K562 (cell line): Measurements from ENCODE around the gene CNOT4. TPM values are rescaled to one million over a fixed set of nuclear protein-coding genes. Genes with fewer than 3 reads are reported as not detected.

ENCODE experiments used
- ATAC-seq: fragments of 200-7000 bp; cut with Tn5 transposase; 3 replicates; pipeline ENCODE4 v1.9.1; 2020; ENCODE audit warnings: moderate library complexity
- BruUV-seq: library from RNA; stranded (reverse); fragments of 400-500 nt; replicated peaks from 2 replicates; lab custom pipeline; 2021; lab: Mats Ljungman, UMichigan
- CTCF ChIA-PET: fragments of 300-600 bp; formaldehyde crosslinking; extraction: SDS; loops from one replicate; lab custom pipeline; 2021; ENCODE audit warnings: low intra/inter-chr PET ratio; lab: Yijun Ruan, JAX
- POLR2A ChIA-PET: fragments of 300-600, 350-650 bp; sonication (Branson Sonifier 250); formaldehyde crosslinking; extraction: SDS; loops from one replicate; lab custom pipeline; 2021; ENCODE audit warnings: antibody characterized with exemption, inconsistent platforms; lab: Yijun Ruan, JAX
- DNase-seq, 4 experiments: peaks; one replicate each; pipeline versions ENCODE4 v3.0.0 to v3.0.0-alpha.2; 2011 to 2018; ENCODE audit warnings: low spot score in 3 of 4, mixed read lengths in 3 of 4; ENCODE audit errors: extremely low read depth in 1 of 4
- FAIRE-seq: peaks from 2 replicates; lab custom pipeline; 2011; peaks lifted over from hg19 to GRCh38; lab: Jason Lieb, UNC
- H2AFZ ChIP-seq: 2 replicates; pipeline ENCODE4 v1.6.0; 2011; ENCODE audit warnings: low read depth, low read length, control low read depth, inconsistent platforms
- H3K27ac ChIP-seq: fragments of 200-600 bp; 3 replicates; pipeline ENCODE4 v1.8.0; 2011; ENCODE audit warnings: low read depth, mild to moderate bottlenecking, control low read depth, inconsistent platforms, low read length, moderate library complexity, mixed read lengths; ENCODE audit errors: extremely low read depth
- H3K27me3 ChIP-seq, 2 experiments: fragments of 300-600 bp in 1 of 2; 2 replicates in 1 of 2; 3 replicates in 1 of 2; pipeline versions ENCODE4 v1.6.0 to v1.8.0; 2011; ENCODE audit warnings: inconsistent platforms in 2 of 2, low read length in 2 of 2, mild to moderate bottlenecking in 1 of 2, mixed read lengths in 1 of 2, moderate library complexity in 1 of 2; ENCODE audit not compliant: control insufficient read depth in 2 of 2, insufficient read depth in 2 of 2
- H3K36me3 ChIP-seq: fragments of 300-600 bp; 3 replicates; pipeline ENCODE4 v1.8.0; 2011; ENCODE audit warnings: mild to moderate bottlenecking, low read length, inconsistent platforms; ENCODE audit not compliant: control insufficient read depth, insufficient read depth
- H3K4me1 ChIP-seq, 2 experiments: fragments of 200-600 bp in 1 of 2; replicated peaks in 1 of 2; 2 replicates in 1 of 2; 3 replicates in 1 of 2; pipeline versions ENCODE4 v1.5.1 to v1.8.0; 2011; ENCODE audit warnings: inconsistent platforms in 2 of 2, low read length in 2 of 2, mild to moderate bottlenecking in 1 of 2, mixed read lengths in 1 of 2, moderate library complexity in 1 of 2; ENCODE audit not compliant: control insufficient read depth in 2 of 2, insufficient read depth in 2 of 2
- H3K4me2 ChIP-seq: 2 replicates; pipeline ENCODE4 v1.6.1; 2011; ENCODE audit warnings: low read length, control low read depth, inconsistent platforms, mixed read lengths; ENCODE audit not compliant: insufficient read depth
- H3K4me3 ChIP-seq: fragments of 200-600 bp; sonication (generic), shearing (Covaris generic); 2 replicates; pipeline ENCODE4 v1.5.1; 2016; ENCODE audit warnings: control low read depth, inconsistent platforms
- H3K79me2 ChIP-seq: fragments of 200-600 bp; 3 replicates; pipeline ENCODE4 v1.8.0; 2011; ENCODE audit warnings: low read length, inconsistent platforms; ENCODE audit not compliant: control insufficient read depth, insufficient read depth
- H3K9ac ChIP-seq, 2 experiments: 2 replicates each; pipeline versions ENCODE4 v1.6.0 to v1.6.1; 2011; ENCODE audit warnings: low read depth in 2 of 2, low read length in 2 of 2, control low read depth in 1 of 2, inconsistent platforms in 1 of 2, mild to moderate bottlenecking in 1 of 2, mixed read lengths in 1 of 2; ENCODE audit not compliant: insufficient read depth in 1 of 2
- H3K9me1 ChIP-seq: one replicate; pipeline ENCODE4 v1.6.0; 2011; ENCODE audit warnings: inconsistent platforms, mild to moderate bottlenecking, low read length, moderate library complexity; ENCODE audit not compliant: control insufficient read depth, insufficient read depth
- H3K9me3 ChIP-seq: replicated peaks from 2 replicates; pipeline ENCODE4 v1.5.1; 2011; ENCODE audit warnings: low read depth, low read length, inconsistent platforms; ENCODE audit not compliant: control insufficient read depth, insufficient read depth
- H4K20me1 ChIP-seq: replicated peaks from 2 replicates; pipeline ENCODE4 v1.6.1; 2011; ENCODE audit warnings: low read length, inconsistent platforms, mixed read lengths; ENCODE audit not compliant: control insufficient read depth, insufficient read depth
- ARID1B ChIP-seq: fragments of 450-650 bp; IDR thresholded peaks from 2 replicates; pipeline ENCODE4 v1.6.1; 2016; ENCODE audit warnings: antibody characterized with exemption, mild to moderate bottlenecking, inconsistent platforms
- ARNT ChIP-seq, 2 experiments: fragments of 450-650 bp; IDR thresholded peaks; 2 replicates each; pipeline ENCODE4 v1.6.1; 2016; ENCODE audit warnings: mild to moderate bottlenecking in 1 of 2
- FOXJ3 ChIP-seq: sonication (generic); formaldehyde crosslinking; IDR thresholded peaks from 2 replicates; pipeline ENCODE4 v1.4.0; 2020; ENCODE audit warnings: mild to moderate bottlenecking, missing genetic modification reagents
- LARP7 ChIP-seq: fragments of 450-650 bp; IDR thresholded peaks from 2 replicates; pipeline ENCODE4 v1.6.1; 2016
- MTA1 ChIP-seq: fragments of 450-650 bp; IDR thresholded peaks from 2 replicates; pipeline ENCODE4 v1.6.1; 2017; ENCODE audit warnings: borderline replicate concordance
- NELFE ChIP-seq: IDR thresholded peaks from 2 replicates; pipeline ENCODE4 v1.6.1; 2011; ENCODE audit warnings: mild to moderate bottlenecking; ENCODE audit not compliant: insufficient read depth, insufficient read length
- NFYB ChIP-seq: IDR thresholded peaks from 2 replicates; pipeline ENCODE4 v1.6.1; 2011; ENCODE audit warnings: mild to moderate bottlenecking, moderate library complexity; ENCODE audit not compliant: insufficient read length; ENCODE audit errors: extremely low read depth
- RFX1 ChIP-seq: fragments of 450-650 bp; IDR thresholded peaks from 2 replicates; pipeline ENCODE4 v1.6.1; 2016; ENCODE audit warnings: mild to moderate bottlenecking, moderate library complexity
- STAT5B ChIP-seq: fragments of 250-450 bp; sonication (Bioruptor Pico); IDR thresholded peaks from 2 replicates; pipeline ENCODE4 v1.8.0; 2021; ENCODE audit warnings: mild to moderate bottlenecking, inconsistent platforms
- TAL1 ChIP-seq: fragments of 450-650 bp; IDR thresholded peaks from 2 replicates; pipeline ENCODE4 v1.6.1; 2016; ENCODE audit warnings: mild to moderate bottlenecking
- ZC3H11A ChIP-seq: IDR thresholded peaks from 2 replicates; pipeline ENCODE4 v1.6.1; 2012; ENCODE audit warnings: low read depth, low read length, improper control_type of control experiment
- ZNF263 ChIP-seq: sonication (generic); formaldehyde crosslinking; IDR thresholded peaks from 2 replicates; pipeline ENCODE4 v1.8.0; 2022; ENCODE audit warnings: mild to moderate bottlenecking, missing genetic modification reagents, borderline replicate concordance
- WGBS: fragments of 100-300 bp; shearing (Covaris generic); methylation state at CpG from one replicate; pipeline ENCODE4 v1.1.6; 2016; ENCODE audit warnings: low coverage, mixed read lengths; ENCODE audit not compliant: insufficient coverage; ENCODE audit errors: missing lambda C conversion rate; 5-methylcytosine and 5-hydroxymethylcytosine counted together
- in situ Hi-C: fragments of 300-500 bp; cut with MboI; formaldehyde crosslinking; loops from 4 replicates; pipeline ENCODE4 v1.15.0; 2018; ENCODE audit warnings: inconsistent platforms, mixed read lengths
- intact Hi-C: fragments of 100-400 bp; cut with micrococcal nuclease; formaldehyde crosslinking; loops from 2 replicates; pipeline ENCODE4 v1.14.2; 2022
- polyA plus RNA-seq, 8 experiments: library from polyadenylated mRNA; depleted of rRNA in 4 of 8; stranded (reverse) in 5 of 8; unstranded in 3 of 8; fragments of >200 nt; fragmentation: Nextera tagmentation in 2 of 8; fragmentation: Illumina TruSeq in 1 of 8; extraction: Ambion mirVana in 2 of 8; extraction: Trizol in 1 of 8; gene quantifications; 2 replicates each; pipeline versions ENCODE4 v1.2.1 to v1.2.3, GENCODE V29; 2011 to 2014; ENCODE audit warnings: inconsistent platforms in 1 of 8, missing spikeins in 1 of 8
- total RNA-seq, 7 experiments: library from RNA; depleted of rRNA in 6 of 7; stranded (reverse); fragments of >200 nt in 6 of 7; fragmentation: Illumina TruSeq in 2 of 7; extraction: Trizol in 2 of 7; gene quantifications; 2 replicates each; pipeline versions ENCODE4 v1.2.1 to v1.2.3, GENCODE V29; 2011 to 2021; ENCODE audit warnings: low replicate concordance in 1 of 7
- TF ChIP-seq, protein P1 (sequence below): fragments of 450-650 bp; IDR thresholded peaks from 2 replicates; pipeline ENCODE4 v1.6.1; 2018; ENCODE audit not compliant: partially characterized antibody
- TF ChIP-seq, protein P2 (sequence below): fragments of 450-650 bp; IDR thresholded peaks from 2 replicates; pipeline ENCODE4 v1.6.1; 2018; ENCODE audit warnings: mild to moderate bottlenecking, low read depth; ENCODE audit not compliant: partially characterized antibody

CNOT4 gene
- total and polyA plus RNA-seq, 9 of the 15 experiments (the other 6 are each of a cell fraction or from before 2014, with no cell fraction given): 8.6 to 24.1 (median 15.4) TPM

DNA sequence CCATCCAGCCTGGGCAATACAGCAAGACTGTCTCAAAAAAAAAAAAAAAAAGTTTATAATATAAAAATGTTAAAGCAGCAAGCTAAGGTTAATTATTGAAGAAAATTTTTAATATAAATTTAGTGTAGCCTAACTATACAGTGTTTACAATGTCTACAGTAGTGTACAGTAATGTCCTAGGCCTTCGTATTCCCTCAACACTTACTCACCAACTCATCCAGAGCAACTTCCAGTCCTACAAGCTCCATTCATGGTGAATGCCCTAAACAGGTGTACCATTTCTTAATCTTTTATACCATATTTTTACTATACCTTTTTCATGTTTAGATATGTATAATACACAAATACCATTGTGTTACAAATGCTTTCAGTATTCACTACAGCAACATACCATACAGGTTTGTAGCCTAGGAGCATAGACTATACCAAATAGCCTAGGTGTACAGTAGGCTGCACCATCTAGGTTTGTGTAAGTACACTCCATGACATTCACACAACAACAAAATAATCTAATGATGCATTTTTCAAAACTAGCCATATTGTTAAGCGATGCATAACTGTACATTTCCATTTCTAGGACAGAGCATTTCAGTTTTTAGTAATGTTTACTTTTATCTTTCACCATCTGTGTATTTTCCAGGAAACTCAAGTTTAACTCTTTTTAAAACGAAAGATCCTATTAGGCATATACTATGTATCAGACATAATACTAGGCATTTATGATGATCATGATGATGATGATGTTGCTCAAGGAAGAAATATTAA, 43.3 kb downstream of the CNOT4 start:
- CTCF ChIA-PET: no interaction called here
- H3K27ac ChIP-seq: no peak overlapping the region
- peaks cover 3 to 8% of the 10 kb centered on the region in 2 experiments; a peak in 4 of 5 replicates for H3K4me1 ChIP-seq
- H3K9me3 ChIP-seq: no peaks in the 10 kb centered on the region
- H3K27me3 ChIP-seq: no peaks in the 10 kb centered on the region
- H3K79me2 ChIP-seq: peaks cover 63% of the 10 kb centered on the region
- 38% methylated on average over 3 of the region's 3 CpGs for WGBS
- no peak overlapping the region for H3K4me2 ChIP-seq
- H3K4me3 ChIP-seq: no peak overlapping the region
- POLR2A ChIA-PET: interaction anchor here (0.6 to 2.4 kb wide), 6 partner anchors 8 to 44 kb away, joined by 3 to 6 read pairs (median 4); no protein-coding TSS in a partner anchor
- no peak for DNase-seq
- ATAC-seq: peak; percentile 69
- TF ChIP-seq TAL1 (no peak), ARID1B (peak; percentile 15; the same call in 1 of the 2 replicates), ZNF263 (CRISPR knock-in tag) (no peak), ZC3H11A (no peak), STAT5B (no peak), FOXJ3 (no peak), MTA1 (no peak), NELFE (no peak), ARNT (IDR thresholded peaks at IDR 0.05) (no peak), RFX1 (0 out of 2 replicates have a peak, but pooled peaks have one; percentile 6), LARP7 (no peak), NFYB (no peak)
- TF ChIP-seq, protein P1, sequence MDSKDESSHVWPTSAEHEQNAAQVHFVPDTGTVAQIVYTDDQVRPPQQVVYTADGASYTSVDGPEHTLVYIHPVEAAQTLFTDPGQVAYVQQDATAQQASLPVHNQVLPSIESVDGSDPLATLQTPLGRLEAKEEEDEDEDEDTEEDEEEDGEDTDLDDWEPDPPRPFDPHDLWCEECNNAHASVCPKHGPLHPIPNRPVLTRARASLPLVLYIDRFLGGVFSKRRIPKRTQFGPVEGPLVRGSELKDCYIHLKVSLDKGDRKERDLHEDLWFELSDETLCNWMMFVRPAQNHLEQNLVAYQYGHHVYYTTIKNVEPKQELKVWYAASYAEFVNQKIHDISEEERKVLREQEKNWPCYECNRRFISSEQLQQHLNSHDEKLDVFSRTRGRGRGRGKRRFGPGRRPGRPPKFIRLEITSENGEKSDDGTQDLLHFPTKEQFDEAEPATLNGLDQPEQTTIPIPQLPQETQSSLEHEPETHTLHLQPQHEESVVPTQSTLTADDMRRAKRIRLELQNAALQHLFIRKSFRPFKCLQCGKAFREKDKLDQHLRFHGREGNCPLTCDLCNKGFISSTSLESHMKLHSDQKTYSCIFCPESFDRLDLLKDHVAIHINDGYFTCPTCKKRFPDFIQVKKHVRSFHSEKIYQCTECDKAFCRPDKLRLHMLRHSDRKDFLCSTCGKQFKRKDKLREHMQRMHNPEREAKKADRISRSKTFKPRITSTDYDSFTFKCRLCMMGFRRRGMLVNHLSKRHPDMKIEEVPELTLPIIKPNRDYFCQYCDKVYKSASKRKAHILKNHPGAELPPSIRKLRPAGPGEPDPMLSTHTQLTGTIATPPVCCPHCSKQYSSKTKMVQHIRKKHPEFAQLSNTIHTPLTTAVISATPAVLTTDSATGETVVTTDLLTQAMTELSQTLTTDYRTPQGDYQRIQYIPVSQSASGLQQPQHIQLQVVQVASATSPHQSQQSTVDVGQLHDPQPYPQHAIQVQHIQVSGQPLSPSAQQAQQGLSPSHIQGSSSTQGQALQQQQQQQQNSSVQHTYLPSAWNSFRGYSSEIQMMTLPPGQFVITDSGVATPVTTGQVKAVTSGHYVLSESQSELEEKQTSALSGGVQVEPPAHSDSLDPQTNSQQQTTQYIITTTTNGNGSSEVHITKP: peak; percentile 66
- TF ChIP-seq, protein P2, sequence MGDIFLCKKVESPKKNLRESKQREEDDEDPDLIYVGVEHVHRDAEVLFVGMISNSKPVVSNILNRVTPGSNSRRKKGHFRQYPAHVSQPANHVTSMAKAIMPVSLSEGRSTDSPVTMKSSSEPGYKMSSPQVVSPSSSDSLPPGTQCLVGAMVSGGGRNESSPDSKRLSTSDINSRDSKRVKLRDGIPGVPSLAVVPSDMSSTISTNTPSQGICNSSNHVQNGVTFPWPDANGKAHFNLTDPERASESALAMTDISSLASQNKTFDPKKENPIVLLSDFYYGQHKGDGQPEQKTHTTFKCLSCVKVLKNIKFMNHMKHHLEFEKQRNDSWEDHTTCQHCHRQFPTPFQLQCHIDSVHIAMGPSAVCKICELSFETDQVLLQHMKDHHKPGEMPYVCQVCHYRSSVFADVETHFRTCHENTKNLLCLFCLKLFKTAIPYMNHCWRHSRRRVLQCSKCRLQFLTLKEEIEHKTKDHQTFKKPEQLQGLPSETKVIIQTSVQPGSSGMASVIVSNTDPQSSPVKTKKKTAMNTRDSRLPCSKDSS: no peak
- no peak overlapping the region for H3K9ac ChIP-seq
- no peak for FAIRE-seq
- H3K36me3 ChIP-seq: no peaks in the 10 kb centered on the region
- H3K9me1 ChIP-seq: no peaks in the 10 kb centered on the region
- no peaks in the 10 kb centered on the region; the same call in 1 of the 2 replicates for H4K20me1 ChIP-seq
- no TSS peak for BruUV-seq
- in situ Hi-C loops: no loop called here
- no peak overlapping the region for H2AFZ ChIP-seq
- intact Hi-C loops: no loop called here
